Fibroblast of pulmonary artery (primary cell): ENCODE measurements around the gene DNAH3.

Source experiments
- DNase-seq: peaks from one replicate; pipeline ENCODE4 v3.0.0-alpha.2; 2010; ENCODE audit warnings: low read depth
- H3K4me3 ChIP-seq: replicated peaks from 2 replicates; pipeline ENCODE4 v1.5.1; 2011; ENCODE audit warnings: low read depth, mild to moderate bottlenecking, control low read depth, low read length, moderate library complexity
- TF ChIP-seq, protein P1 (sequence below): IDR thresholded peaks from 2 replicates; pipeline ENCODE4 v1.5.1; 2011; ENCODE audit warnings: mild to moderate bottlenecking, control low read depth, low read length, inconsistent platforms; ENCODE audit errors: missing control alignments

DNAH3 gene

DNA sequence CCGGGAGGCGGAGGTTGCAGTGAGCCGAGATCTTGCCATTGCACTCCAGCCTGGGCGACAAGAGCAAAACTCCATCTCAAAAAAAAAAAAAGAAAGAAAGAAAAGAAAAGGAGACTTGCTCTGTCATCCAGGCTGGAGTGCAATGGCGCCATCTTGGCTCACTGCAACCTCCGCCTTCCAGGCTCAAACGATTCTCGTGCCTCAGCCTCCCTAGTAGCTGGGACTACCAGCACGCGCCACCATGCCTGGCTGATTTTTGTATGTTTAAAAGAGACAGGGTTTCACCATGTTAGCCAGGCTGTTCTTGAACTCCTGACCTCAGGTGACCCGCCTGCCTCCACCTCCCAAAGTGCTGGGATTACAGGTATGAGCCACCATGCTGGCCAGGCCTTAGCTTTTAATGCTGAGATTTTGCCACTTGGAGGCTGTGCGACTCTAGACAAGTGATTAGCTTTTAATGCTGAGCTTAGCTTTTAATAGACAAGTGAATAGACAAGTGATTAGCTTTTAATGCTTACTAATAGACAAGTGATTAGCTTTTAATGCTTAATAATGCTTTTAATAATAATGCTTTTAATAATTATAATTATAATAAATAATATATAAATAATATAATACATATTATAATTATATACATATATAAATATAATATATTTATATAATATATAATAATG lies 17.4 kb upstream of the DNAH3 start:
- H3K4me3 ChIP-seq = no peak overlapping the region
- TF ChIP-seq, protein P1, sequence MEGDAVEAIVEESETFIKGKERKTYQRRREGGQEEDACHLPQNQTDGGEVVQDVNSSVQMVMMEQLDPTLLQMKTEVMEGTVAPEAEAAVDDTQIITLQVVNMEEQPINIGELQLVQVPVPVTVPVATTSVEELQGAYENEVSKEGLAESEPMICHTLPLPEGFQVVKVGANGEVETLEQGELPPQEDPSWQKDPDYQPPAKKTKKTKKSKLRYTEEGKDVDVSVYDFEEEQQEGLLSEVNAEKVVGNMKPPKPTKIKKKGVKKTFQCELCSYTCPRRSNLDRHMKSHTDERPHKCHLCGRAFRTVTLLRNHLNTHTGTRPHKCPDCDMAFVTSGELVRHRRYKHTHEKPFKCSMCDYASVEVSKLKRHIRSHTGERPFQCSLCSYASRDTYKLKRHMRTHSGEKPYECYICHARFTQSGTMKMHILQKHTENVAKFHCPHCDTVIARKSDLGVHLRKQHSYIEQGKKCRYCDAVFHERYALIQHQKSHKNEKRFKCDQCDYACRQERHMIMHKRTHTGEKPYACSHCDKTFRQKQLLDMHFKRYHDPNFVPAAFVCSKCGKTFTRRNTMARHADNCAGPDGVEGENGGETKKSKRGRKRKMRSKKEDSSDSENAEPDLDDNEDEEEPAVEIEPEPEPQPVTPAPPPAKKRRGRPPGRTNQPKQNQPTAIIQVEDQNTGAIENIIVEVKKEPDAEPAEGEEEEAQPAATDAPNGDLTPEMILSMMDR = no peak
- DNase-seq = no peak

DNA sequence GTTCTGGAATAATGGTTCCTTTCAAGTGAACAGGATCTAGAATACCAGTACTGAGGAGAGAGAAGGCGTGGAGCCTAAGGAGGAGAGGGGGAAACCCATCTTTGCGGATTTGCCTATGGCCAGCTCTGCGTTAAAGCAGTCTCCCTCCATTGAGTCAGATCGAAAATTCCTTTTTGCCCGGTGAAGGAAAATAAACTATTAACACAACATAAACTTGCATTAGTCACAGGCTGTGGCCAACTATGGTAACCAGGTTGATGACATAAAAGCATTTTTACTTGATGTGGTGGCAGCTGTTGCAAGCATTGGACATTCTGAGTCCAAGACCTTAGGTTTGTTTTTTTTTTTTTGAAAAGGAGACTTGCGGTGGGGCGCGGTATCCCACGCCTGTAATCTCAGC lies 16.7 kb upstream of the DNAH3 start:
- peak; percentile 45 for DNase-seq
- no peak overlapping the region for H3K4me3 ChIP-seq
- TF ChIP-seq, protein P1 = no peak

DNA sequence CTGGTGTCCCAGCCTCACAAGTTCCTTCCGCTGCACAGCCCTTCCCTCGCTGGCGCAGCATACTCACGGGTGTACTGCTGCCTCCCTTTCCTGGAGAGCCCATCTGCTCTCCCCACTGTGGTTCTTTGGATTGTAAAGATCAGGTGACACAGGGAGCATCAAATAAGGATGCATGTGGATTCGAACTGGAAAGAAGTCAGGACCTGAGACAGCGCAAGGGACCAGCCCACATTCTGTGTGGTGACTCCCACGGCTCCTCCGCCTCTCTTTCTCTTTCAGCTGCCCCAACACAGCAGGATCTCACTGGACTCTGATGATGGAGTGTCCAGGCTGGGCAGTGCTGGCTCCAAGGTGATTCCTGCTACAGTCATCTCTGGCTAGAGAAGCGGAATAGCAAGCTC lies 15.9 kb upstream of the DNAH3 start:
- no peak overlapping the region for H3K4me3 ChIP-seq
- TF ChIP-seq, protein P1 = no peak
- peak; percentile 31 for DNase-seq

DNA sequence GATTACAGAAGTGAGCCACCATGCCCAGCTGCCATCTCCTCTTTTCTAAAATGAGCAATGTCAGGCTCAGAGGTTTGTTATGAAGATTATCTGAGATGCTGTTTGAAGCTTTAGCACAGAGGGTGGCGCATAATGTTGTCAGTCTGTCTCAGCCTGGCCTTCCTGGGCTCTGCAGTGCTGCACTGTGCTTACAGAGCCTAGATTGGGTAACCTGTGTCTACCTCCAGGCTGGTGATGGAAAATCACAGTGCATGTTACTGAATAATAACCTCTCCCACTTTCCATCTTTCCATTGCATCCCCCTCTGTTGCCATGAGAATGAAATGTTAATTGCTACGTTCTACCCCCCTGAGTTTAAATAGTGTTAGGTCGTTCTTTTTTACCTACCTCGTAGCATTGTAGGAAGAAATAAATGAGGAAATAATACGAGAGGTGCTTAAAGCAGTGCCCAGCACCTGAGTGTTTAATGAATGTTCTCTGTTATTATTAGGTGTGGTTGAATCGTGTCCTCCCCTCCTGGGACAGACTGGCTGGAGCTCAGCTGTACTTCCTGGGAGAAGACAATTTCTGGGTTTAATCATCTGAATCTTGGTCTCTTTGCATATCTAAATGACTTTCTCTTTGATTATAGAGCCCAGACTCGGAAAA lies 14.0 kb upstream of the DNAH3 start:
- TF ChIP-seq, protein P1 = no peak
- DNase-seq = no peak
- no peak overlapping the region for H3K4me3 ChIP-seq

DNA sequence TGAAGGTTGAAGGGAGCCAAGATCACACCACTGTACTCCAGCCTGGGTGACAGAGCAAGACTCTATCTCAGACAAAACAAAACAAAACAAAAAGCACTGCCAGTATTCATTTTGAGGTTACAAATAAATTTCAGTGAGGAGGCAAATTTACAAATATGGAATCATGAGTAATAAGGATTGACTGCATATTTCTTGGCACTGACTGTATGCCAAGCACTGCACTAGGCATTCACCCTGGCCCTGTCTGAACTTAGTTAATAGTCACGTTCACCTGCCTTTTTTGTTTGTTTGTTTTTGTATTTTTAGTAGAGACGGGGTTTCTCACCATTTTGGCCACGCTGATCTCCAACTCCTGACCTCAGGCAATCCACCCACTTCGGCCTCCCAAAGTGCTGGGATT lies 12.9 kb upstream of the DNAH3 start:
- H3K4me3 ChIP-seq = no peak overlapping the region
- TF ChIP-seq, protein P1 = no peak
- DNase-seq = no peak

DNA sequence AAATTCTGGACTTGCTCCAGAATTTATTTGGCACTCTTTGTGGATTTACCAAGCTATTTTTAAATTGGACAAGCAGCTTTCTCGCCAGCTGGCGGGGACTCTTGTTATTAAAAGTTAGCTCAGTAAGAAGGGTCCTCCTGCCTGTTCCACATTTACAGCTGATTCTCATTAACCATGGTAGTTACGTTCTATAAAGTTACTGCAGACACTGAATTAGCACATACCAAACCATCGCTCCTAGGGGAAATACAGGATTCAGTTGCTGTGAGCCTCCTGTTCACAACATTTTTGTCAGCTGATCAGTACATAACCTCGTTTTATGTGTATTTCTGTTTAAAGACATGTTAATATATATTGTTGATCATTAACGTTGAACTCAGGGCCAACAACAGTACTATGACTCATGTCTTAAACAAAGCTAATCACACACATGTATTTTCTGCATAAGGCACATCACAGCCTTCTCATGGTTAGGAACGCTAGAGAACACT lies 12.1 kb upstream of the DNAH3 start:
- DNase-seq = peak; percentile 32
- no peak overlapping the region for H3K4me3 ChIP-seq

More for the DNA sequence above, 12.1 kb upstream of the DNAH3 start:
- TF ChIP-seq, protein P1 = no peak
